Stimulated activated CD4-positive, alpha-beta T cell treated with anti-CD3 and anti-CD28 coated beads, Interleukin-12 subunit alpha, Interleukin-12 subunit beta, amount 100 ng/mL, for 24 hours (primary cell): ENCODE results near the gene SLC35B4.
"Not testable (repeated sequence)": the region's sequence is repeated elsewhere in the genome, so short reads cannot be mapped to it uniquely, and the experiment has no call there.

ENCODE experiments used
- DNase-seq, 2 experiments: peaks; one replicate each; pipeline ENCODE4 v3.0.0-alpha.2; 2020; ENCODE audit warnings: low read depth in 2 of 2

SLC35B4 gene

DNA sequence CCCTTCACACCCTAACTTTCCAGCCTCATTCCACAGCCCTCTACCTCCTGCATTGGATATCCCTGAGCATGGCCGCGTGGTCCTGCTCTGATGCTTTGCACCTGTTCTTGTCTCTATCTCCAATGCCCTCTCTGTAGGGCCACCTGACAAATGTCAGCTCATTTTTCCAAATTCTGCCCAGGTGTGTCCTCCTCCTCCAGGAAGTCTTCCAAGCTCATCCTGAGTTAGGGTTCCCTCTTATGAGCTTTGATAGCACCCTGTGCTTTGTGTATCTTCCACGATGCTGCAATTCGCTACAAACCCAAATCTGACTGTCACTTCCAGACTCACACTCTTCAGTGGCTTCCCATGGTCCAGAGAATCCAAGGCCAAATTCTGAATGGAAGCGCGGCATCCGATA is 14.7 kb upstream of the SLC35B4 start:
- no peak for DNase-seq

GRCh38 chr7:134330974-134331373 is 14.2 kb upstream of the SLC35B4 start:
- no peak for DNase-seq

DNA sequence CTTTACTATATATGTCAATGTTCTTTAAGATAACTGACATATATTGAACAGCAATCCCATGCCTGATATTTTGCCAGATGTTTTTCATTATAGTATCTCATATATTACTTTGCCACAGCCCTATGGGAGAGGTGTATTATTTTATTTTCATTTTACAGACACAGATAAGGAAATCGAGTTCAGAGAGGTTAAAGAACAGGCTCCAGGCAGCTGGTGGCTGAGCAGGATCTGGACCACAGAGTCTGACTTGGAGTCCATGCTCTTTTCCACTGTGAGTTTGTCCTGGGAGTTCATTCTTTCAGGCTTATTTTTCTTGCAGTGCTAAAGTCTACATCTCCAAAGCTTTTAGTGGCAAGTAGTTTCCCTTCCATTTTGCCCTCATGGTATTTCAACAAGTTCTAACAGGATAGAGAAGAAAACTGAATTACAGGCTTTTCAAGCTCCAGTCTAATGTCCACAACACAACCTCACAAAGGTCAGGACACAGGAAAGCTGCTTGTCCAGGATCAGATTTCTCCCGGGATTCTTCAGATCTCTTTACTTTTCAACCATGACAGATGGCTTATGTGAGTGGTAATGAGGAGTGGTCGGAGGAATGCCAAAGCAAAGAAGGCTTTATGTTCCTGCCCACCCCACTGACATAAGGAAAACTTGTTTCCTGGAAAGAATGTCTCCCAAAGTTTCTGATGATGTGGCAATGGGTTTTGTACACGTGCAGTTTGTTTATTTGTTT is 13.1 kb upstream of the SLC35B4 start:
- no peak for DNase-seq

DNA sequence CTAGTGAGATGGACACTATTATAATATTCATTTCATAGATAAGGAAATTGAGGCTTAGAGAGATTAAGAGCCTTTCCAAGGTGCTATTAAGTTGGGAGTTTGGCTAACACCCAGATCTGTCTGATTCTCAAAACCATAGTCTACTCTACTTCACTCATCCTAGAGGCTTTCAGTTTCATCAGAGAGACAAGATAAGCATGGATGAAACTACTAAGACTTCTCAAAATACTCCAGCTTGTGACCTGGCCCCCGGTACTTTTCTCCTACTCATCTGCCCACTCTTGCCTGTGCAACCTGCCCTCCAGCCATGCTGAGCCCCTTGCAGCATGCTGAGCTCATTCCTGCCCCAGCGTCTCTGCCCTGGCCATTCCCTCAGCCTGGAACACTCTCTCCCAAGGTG is 12.2 kb upstream of the SLC35B4 start:
- no peak for DNase-seq

GRCh38 chr7:134327896-134328295 is 11.2 kb upstream of the SLC35B4 start:
- peak in 1 of 2 experiments; percentile 32 for DNase-seq

GRCh38 chr7:134324107-134324506 is 7.4 kb upstream of the SLC35B4 start:
- DNase-seq = no peak

GRCh38 chr7:134320201-134320600 is 3.5 kb upstream of the SLC35B4 start:
- DNase-seq = no peak

GRCh38 chr7:134318443-134318842 is 1.7 kb upstream of the SLC35B4 start:
- DNase-seq = no peak

DNA sequence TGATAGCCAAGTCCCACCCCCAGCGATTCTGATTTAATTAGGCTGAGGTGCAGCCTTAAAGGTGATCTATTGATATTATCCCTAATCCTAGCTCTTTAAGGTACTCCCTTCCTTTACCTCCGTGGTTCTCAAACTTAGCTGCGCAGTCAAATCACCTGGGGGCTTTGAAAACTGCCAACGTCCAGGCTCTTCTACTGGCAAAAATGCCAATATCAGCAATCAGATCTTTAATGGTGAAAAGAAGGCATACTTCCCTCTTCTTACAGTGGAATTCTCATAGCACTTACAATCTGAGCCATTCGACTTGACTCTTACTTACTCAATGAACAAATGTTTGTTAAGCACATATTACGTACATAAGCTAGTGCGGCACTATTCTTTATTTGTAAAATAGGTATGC is 704 bp upstream of the SLC35B4 start:
- no peak for DNase-seq

DNA sequence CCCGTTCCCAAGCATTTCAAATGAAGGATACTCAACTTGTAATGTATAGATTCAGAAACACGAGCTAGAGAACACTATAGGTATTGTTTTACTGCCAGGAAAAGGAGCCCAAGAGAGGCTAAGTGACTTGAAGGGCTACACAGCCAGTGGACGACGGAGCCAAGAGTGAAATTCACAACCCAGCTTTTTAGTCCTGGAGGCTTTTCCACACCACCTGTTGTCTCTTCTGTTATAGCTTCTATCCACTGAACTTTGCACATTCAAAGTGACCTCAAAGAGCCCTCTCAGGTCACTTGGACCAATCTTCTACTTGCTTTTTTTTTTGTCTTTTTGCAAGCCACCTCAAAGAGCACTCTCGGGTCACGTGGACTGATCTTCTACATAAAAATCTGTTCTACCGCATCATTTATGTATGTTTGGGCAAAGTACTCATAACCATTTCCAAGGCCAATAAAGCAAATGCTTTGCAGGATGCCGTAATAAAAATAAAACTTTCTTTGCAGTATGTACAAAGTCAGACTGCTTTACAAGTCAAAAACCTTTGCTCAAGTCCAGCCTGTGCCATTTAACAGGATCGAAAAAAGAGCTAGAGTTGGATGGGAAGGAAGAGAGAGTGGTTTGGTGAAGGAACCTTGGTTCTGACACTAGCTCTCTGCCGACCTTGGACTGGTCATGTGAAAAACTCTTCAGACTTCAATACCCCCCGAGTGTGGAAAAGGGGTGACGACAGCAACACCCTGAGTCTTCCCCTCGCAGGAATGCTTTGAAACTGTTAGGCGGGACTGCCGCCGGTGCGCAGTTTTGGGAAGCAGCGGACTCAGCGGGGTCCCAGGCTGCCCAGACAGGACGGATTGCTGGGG is 821 bp downstream of the SLC35B4 start:
- DNase-seq = no peak

DNA sequence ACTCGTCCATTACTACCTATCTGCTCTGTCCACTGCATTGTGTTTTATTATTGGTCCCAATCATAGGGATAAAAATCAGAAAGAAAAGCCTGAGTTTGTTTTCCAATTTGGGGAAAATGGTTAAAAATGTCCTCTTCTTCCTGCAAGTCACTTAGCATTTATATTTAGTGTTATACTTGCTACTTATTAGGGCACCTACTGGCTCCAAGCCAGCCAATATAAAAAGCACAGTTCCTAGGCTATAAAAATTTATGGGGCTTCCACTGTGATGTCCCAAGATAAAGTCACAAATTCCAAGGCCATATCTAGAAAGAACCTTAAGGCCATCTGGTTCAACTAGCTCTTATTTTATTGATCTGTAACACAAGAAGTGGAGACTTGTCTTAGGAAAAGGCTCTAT is 3.2 kb downstream of the SLC35B4 start:
- DNase-seq = no peak

DNA sequence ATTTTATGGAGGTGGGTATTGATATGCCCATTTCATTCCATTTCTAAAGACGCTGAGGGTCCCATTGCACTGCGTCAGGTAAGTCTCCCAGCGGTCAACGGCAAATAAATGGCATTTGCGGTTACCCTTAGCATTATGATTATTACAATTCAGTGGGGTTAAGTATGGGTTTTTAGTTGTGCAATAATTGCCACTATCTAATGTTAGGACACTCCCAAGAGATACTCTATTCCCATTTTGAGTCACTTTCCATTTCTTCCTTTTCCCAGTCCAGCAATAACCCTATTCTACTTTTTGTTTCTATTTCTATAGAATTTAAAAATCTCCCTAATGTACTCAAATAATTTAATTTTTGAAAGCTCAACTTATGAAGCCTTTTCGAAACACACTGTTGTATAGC is 4.0 kb downstream of the SLC35B4 start:
- no peak for DNase-seq

DNA sequence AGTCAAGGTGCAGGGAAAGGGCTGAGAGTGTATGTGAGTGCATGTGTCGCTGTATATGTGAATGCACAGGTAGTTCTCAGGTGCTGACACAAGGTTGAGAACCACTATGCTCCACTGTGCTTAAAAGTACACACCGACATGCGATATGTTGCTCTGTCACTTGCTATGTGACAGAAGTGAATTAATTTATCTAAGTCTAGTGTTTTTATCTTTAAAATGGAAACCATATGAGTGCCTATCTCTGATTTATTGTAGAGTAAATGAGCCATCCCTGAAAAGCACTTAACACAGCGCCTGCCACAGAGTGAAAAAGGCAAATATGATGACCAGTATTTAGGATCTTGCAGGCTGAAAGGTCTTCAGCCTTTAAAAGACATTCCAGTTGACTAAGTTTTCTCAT is 4.9 kb downstream of the SLC35B4 start:
- no peak for DNase-seq

DNA sequence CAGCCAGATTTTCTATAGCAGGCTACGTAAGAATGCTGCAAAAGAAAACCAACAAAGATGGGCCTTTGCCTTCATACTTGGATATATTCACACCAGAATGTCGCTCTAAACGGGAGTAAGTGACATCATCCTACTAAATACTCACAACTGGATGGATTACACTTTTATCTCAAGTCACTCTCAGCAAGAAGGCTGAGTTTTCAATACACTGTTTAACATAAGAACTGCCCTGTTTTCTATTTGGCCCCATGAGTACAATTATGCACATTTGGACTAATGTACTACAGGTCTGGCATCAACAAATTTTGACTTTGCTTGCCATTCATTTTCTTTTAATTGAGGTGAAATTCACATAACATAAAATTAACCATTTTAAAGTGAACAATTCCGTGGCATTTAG is 8.2 kb downstream of the SLC35B4 start:
- DNase-seq = no peak

GRCh38 chr7:134307320-134307719 is 9.4 kb downstream of the SLC35B4 start:
- DNase-seq = no peak

DNA sequence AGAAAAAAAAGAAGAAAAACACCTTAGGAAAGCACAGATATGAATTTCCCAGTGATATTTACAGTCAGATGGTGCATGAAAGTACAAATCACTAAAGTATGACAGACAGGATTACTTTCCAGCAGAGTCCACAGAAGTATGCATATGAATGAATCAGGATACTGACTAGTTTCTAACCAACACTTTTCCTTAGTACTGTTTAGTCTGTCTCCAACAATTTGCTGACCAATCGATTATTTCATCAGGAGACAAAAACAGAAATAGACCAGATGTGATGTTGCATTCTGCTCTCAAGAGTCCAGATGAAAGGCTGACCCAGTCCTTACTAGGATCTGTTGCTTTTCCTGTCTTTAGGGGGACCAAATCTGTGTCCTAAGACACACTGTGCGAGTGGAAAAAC is 14.6 kb downstream of the SLC35B4 start:
- no peak for DNase-seq

- no peak for DNase-seq
Observed at GRCh38 chr7:134301592-134301991, 15.1 kb downstream of the SLC35B4 start.

DNA sequence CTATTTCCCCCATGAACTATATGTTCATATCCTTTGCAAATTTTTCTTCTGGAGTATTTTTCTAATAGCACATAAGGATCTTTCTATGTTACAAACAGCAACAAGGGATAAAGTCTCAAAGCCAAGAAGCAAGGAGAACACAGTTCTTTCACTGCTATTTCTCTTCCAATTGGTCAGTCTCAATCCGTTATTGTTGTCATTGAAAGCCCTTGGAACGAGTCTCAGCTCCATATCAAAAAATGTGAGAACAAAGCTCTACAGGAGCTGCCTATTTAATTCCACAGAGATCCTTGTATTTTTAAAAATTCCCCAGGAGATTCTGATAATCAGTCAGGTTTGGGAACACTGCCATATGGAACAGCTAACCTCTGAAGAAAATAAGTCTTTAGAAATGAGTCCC is 15.7 kb downstream of the SLC35B4 start:
- no peak for DNase-seq

DNA sequence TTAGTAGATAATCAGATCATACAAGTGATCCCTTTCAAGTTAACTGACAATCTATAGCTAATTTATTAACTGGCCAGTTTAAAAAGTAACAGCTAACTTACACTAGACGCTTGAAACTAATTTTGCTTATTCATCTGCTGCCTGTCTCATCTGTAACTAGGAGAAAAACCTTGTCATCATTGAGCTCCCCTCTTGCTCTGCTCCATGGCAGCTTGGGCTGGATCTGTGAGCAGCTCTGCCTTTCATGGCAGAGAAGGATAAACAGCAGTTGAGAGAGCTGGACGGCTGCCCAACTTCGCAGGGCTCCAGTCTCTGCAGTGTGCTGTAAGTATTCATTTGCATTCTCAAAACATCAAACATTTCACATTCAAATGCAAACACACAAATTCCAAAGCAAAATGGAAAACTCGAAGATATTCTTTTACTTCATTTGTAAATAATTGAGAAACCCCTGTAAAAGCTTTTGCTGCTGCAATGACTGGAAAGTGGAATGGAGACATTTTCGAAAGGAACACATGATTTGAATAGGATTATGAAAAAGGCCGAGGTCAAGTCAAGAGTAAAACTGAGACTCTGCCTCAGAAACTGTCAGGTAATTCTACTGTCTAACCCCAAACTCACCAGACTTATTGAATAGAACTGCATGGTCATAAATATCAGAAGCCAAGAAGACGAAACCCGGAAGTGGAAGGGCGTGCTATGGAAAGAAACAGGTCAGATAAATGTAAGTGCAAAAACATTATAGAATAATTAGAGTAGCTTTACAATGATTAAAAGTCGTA is 17.6 kb downstream of the SLC35B4 start:
- no peak for DNase-seq

GRCh38 chr7:134297489-134297888 is 19.2 kb downstream of the SLC35B4 start:
- no peak for DNase-seq

DNA sequence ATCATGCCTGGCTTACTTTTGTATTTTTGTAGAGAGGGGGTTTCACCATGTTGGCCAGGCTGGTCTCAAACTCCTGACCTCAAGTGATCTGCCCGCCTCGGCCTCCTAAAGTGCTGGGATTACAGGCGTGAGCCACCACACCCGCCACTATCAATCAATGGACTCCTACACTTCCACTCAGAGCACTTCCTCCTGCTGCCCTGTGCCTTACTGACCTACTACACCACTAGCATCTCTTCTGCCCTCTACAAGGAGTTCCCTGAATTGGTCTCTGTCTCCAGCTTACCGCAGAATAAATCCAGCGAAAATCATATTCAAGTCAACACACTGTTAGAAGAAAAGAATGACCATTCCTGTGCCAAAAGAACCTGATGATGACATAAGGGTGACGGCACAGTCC is 20.7 kb downstream of the SLC35B4 start:
- not testable (repeated sequence) for DNase-seq

- DNase-seq = no peak
Observed at GRCh38 chr7:134293002-134293740, 23.6 kb downstream of the SLC35B4 start.
